ENCODE measurements around the gene KCNQ4. TPM values are rescaled to one million over a fixed set of nuclear protein-coding genes. Genes with fewer than 3 reads are reported as not detected.

KCNQ4 gene
- total RNA-seq, 1 donor from 2014 or later = under 0.01 TPM

- H3K27me3 ChIP-seq (ENCODE audit: control insufficient read depth, insufficient read depth, low read length) = no peaks in the 10 kb centered on the region
- no peak for DNase-seq (ENCODE audit: low read depth)
- FAIRE-seq = no peak
- no peak for TF ChIP-seq CTCF (IDR thresholded peaks at IDR 0.05; ENCODE audit: insufficient read depth, low read length, severe bottlenecking)
- H3K4me3 ChIP-seq (ENCODE audit: low read depth, low read length) = no peak overlapping the region
- peaks cover 12% of the 10 kb centered on the region for H3K36me3 ChIP-seq (ENCODE audit: control insufficient read depth, insufficient read depth, low read length)
Observed at GRCh38 chr1:40745176-40745575, 38.4 kb upstream of the KCNQ4 start.

DNA sequence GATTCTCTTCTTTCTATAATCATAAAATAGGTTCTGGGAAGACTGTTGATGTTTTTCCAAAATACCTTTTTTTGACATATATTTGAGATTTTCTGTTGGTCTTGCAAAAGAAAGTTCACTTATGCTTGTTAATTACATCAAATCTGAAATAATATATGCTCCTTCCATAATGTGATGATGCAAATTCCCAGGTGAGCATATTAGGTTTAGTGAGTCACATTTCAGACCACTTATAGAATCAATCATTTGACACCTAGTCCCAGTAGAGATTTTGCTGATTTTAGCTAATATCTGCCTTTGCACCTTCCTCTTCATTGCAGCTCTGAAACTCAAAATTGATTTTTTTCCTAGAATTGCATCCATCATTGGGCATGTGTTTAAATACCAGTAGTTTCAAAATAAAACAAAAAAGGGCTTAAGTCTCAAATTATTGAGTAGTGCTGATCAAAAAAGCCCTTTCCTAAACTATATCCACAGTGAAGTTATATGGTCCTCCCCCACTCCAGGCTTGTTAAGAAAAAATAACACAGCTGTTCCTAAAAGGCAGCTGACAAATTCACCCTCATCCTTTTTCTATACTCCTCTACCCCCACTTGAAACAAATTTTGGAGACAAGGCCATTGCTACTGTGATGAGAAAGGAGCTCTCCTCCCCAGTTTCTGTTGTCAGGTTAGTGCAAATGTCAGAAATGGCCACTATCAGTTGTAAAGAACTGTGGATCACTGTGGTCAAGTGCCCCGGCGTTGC lies 37.1 kb upstream of the KCNQ4 start:
- Histone ChIP-seq H3K27me3 (ENCODE audit: control insufficient read depth, insufficient read depth, low read length) (no peaks in the 10 kb centered on the region), H3K4me3 (ENCODE audit: low read depth, low read length) (no peak overlapping the region), H3K36me3 (ENCODE audit: control insufficient read depth, insufficient read depth, low read length) (peaks cover 10% of the 10 kb centered on the region)
- FAIRE-seq = no peak
- TF ChIP-seq CTCF (IDR thresholded peaks at IDR 0.05; ENCODE audit: insufficient read depth, low read length, severe bottlenecking) = no peak
- no peak for DNase-seq (ENCODE audit: low read depth)

GRCh38 chr1:40748841-40749718 lies 34.5 kb upstream of the KCNQ4 start:
- H3K27me3 ChIP-seq (ENCODE audit: control insufficient read depth, insufficient read depth, low read length) = no peaks in the 10 kb centered on the region
- TF ChIP-seq CTCF (IDR thresholded peaks at IDR 0.05; ENCODE audit: insufficient read depth, low read length, severe bottlenecking) = no peak
- FAIRE-seq (no peak), DNase-seq (ENCODE audit: low read depth) (no peak)
- peaks cover 5% of the 10 kb centered on the region for H3K36me3 ChIP-seq (ENCODE audit: control insufficient read depth, insufficient read depth, low read length)
- H3K4me3 ChIP-seq (ENCODE audit: low read depth, low read length) = no peak overlapping the region

DNA sequence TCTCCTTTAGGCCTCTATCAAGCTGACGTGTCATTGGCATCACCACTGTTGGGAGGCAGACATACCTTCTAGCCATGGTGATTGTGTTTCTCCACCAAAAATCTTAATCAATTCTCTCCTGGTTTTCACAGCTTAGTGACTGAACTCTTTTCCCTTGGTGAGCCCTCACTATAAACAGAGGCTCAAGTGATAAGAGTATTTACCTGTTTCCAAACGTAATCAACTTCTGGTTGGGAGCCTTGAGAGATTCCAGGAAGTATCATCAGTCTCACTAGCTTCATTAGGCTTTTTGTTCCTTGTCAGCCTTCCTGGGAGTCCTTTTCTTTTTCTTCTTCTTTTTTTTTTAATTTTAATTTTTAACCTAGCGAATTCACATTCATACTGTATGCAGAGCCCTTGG lies 33.8 kb upstream of the KCNQ4 start:
- DNase-seq (ENCODE audit: low read depth) (no peak), FAIRE-seq (no peak)
- Histone ChIP-seq H3K4me3 (ENCODE audit: low read depth, low read length) (no peak overlapping the region), H3K27me3 (ENCODE audit: control insufficient read depth, insufficient read depth, low read length) (no peaks in the 10 kb centered on the region), H3K36me3 (ENCODE audit: control insufficient read depth, insufficient read depth, low read length) (peaks cover 11% of the 10 kb centered on the region)
- no peak for TF ChIP-seq CTCF (IDR thresholded peaks at IDR 0.05; ENCODE audit: insufficient read depth, low read length, severe bottlenecking)

DNA sequence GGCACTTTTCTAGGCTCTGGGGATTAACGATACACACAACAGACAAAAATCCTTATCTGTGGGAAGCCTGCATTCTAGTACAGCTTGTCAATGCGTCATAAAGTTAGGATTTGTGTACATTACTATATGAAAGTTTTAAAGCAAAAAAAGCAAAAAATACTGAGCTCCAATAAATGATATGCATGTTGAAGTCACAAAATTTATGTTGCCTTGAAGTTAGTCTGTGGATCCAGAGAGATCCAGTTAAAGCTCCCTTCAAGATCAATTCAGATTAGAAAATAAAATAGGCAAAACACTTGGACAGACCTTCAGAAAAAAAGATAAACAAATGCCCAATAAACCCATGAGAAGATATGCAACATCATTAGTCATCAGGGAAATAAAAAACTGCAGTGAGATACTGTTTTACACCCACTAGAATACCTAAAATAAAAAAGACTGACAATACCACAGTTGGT lies 33.1 kb upstream of the KCNQ4 start:
- Histone ChIP-seq H3K27me3 (ENCODE audit: control insufficient read depth, insufficient read depth, low read length) (no peaks in the 10 kb centered on the region), H3K36me3 (ENCODE audit: control insufficient read depth, insufficient read depth, low read length) (peaks cover 13% of the 10 kb centered on the region), H3K4me3 (ENCODE audit: low read depth, low read length) (no peak overlapping the region)
- DNase-seq (ENCODE audit: low read depth) (peak; percentile 20), FAIRE-seq (no peak)
- no peak for TF ChIP-seq CTCF (IDR thresholded peaks at IDR 0.05; ENCODE audit: insufficient read depth, low read length, severe bottlenecking)

Measured in bronchial epithelial cell (primary cell).